ENCODE results near the gene EFCAB6. TPM values are rescaled to one million over a fixed set of nuclear protein-coding genes. Genes with fewer than 3 reads are reported as not detected.
"Not testable (repeated sequence)": the region's sequence is repeated elsewhere in the genome, so short reads cannot be mapped to it uniquely, and the experiment has no call there.

Gene EFCAB6
- total RNA-seq, 1 experiment from 2014 or later: 0.54 TPM

DNA sequence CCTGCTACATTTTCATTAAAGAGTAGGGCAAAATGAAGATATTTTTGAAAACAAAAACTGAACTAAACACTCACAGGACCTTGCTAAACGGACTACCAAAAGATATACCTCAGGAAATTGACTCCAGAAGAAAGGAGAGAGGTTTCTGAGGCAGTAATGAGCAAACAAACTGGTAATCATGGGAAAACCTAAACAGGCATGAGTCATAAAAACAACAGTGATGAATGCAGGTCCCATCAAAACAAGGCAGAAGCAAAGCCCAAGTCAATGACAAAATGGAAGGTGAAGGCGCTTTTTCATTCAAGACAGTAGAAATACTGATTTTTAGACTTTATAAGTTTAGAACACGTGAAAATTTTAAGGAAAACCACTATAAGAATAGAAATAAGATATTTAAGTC lies 104.5 kb downstream of the EFCAB6 start:
- DNase-seq (ENCODE audit: low read depth): peak; percentile 1

DNA sequence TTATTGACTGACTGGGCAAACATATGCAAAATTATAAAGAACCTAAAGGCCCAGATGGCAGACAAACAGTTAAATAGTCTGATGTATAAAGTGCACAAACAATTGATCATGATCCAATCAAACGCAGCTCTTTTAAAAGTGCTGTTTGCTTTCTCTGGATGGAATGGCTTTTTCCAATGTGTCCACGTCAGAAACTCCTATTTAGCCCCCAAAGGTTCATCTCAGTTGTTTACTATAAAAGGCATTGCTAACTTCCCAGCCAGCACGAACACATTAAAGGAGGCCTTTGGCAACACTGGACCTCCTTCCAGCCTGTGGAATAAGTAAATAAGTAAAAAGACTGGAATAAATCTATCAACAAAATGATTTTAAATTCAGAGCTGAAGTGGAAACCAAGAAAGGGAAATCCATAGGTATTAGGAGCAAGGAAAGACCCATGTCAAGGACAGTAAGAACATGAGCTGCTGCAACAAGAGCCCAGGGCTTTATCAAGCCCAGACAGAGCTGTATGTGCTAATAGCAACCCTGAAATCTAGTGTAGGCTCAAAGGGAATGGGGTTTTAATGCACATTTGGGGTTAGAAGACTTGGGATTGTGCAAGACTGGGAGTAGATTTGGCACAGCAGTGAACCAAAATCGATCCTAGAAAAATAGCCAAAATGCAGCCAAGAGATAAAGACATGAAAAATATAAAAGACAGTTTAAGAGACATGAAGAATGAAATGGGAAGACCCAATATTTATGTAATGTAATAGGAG lies 105.4 kb downstream of the EFCAB6 start:
- DNase-seq (ENCODE audit: low read depth): no peak

DNA sequence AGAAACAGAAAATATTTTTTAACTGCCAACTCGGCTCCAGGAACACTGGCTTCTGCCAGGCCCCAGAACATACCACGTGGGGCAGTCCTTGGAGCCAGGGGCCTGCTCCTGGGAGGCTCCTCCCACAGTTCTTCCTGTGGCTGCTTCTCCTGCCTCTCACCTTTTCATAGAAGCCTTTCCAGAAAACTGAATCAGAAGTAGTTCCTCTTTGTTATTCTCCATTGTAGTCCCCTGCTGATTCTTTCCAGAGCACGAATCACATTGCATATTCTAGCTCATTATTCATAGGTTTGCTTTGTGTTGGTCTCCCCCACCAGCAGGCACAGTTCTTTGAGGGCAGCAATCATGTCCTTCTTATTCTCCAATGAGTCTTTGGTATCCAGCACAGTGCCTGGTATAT lies 106.0 kb downstream of the EFCAB6 start:
- DNase-seq (ENCODE audit: low read depth): no peak

GRCh38 chr22:43704051-43704450 lies 108.1 kb downstream of the EFCAB6 start:
- no peak for DNase-seq (ENCODE audit: low read depth)

DNA sequence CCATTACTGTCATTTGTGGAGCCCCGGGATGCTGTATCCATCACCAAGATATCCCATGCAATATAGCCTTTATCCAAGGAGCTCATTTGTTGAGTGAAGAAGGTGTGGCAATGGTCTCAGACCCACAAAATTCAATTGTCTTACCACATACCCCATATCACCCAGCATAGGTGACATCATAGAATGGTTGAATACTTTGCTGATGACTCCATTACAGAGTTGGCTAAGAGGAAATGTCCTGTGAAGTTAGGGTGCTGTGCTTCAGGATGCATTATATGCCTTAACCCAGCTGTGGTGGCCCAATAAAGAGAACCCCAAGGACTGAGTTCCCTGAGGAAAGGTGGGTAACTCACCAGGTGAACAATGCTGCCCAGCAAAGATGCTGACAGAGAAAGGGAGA lies 113.7 kb downstream of the EFCAB6 start:
- no peak for DNase-seq (ENCODE audit: low read depth)

- no peak for DNase-seq (ENCODE audit: low read depth)
Observed at GRCh38 chr22:43697894-43698293, 114.2 kb downstream of the EFCAB6 start.

- DNase-seq (ENCODE audit: low read depth): no peak
Observed at GRCh38 chr22:43693249-43693648, 118.9 kb downstream of the EFCAB6 start.

GRCh38 chr22:43689356-43689755 lies 122.7 kb downstream of the EFCAB6 start:
- DNase-seq (ENCODE audit: low read depth): no peak

DNA sequence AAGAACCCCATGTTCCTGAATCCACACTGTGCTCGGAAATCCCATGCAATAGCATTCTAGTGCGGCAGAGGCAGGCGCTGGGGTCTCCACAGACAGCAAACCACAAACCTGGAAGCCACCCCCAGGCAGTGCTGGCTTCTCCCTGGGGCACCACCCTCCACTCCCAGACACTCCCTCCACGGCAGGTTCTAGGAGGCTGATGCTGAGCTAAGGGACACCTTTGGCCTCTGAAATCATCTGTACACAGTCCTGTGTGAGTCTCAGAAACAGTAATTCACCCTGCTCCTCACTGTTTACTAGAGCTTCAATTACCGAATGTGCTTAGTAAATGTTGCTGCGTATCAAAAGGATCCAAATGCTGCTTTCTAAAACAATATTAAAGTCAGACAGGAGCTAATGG lies 129.3 kb downstream of the EFCAB6 start:
- no peak for DNase-seq (ENCODE audit: low read depth)

DNA sequence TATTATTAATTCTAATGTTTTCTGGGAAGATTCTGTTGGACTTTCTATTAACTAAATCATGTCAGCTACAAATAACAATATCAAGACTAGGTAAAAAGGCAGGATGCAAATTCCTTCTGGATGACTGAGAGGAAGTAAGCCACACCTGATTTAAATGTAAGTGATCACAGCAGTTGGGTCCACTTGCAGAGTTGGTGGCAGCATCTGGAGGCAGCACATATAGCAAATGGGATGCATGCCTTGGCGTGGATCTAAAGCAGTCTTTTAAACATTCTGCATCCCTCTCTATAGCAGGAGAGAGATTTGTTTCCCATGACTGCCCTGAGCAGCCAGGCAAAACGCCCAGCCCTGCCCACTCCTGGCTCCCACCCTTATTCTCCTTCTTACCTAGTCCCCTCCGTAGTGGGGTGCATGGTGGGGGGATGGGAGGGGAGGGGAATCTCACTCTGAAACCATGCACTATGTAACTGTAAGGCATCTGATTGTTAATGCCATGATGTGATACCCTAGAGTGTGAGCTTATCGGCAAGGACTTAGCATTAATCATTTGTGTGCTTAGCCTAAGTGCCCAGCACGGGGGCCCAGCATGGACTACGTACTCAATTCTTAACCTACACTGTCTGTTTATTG lies 130.3 kb downstream of the EFCAB6 start:
- no peak for DNase-seq (ENCODE audit: low read depth)

DNA sequence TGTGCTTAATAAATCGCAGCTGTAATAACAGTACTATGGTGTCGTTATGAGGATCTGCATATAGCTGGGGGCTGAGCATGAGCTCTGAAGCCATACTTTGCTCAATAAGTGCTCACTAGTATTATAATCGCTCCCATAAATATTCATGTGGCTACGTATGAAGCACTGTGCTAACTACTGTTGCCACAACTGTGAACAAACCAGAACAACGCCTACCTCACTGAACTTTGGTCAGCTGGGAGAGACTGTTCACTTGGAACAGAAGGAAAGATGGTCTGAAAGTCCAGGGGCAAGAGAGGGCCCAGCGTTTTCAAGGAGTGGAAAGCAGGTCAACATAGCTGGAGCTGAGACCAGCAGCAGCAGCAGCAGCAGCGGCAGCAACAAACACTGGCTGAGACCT lies 141.6 kb downstream of the EFCAB6 start:
- no peak for DNase-seq (ENCODE audit: low read depth)

DNA sequence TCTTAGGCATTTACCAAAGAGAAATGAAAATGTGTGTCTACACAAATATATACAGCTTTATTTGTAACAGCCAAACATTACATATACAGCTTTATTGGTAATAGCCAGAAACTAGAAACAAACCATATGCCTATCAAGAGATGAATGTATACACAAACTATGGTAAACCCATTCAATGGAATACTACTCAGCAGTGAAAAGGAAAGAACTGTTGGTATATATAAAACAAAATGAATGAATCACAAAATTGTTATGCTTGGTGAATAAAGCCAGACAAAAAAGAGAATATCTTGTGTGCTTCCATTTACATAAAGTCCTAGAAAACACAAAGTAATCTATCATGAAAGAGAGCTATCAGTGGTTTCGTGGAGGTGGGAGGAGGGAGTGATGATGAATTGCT lies 142.9 kb downstream of the EFCAB6 start:
- no peak for DNase-seq (ENCODE audit: low read depth)

DNA sequence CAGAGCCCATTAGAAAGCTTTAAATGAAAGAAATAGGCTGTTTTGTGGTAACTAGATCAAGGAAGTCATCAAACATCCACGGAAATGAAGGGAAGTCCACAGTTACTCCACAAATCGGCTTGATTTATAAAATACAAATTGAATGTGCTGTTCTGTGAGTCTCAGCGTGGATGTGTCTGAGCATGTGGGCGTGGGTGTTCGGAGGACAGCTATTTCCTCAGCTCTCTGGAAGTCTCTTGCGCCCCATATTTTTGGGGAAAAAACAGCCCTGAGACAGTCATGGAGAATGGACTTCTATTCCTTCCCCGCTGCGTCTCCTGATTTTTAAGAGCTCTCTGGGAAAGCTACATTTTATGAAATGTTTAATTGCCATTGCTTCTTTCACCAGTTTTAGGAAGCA lies 144.4 kb downstream of the EFCAB6 start:
- DNase-seq (ENCODE audit: low read depth): no peak

DNA sequence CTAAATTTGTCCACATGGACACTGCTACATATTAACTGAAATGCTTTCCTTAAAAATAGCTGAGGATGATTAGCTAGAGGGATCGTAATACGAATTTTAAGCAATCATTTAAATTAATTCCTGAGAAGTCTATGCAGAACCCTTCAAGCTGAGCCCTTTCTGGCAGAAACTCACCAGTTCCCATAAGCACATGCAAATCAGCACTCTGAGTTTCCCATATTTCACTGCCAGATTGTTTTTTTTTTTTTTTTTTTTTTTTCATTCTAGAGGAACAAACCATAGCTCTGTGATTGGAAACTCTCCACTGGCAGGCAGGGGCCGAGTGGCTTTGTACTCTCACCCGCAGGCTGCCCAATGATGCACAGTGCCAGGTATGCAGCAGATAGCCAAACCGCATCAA lies 145.6 kb downstream of the EFCAB6 start:
- DNase-seq (ENCODE audit: low read depth): no peak

DNA sequence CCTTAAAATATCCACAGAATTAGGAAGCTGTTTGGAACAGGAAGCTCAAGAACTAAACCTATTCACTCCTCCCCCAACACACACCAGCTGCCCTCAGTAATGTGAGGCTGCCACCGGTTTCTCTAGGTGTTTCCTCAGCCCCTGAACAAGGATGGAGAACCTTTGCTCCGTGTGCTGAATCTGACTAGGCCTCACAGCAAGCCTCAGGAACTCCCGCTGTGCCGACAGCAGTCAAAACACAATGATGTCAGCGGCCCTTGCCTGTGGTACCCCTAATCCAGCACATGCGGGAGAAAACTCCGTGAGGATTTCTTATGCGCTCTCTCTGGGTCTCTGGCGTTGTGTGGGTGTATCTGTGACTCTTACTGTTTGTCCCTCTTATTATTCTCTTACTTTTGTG lies 153.3 kb downstream of the EFCAB6 start:
- DNase-seq (ENCODE audit: low read depth): no peak

GRCh38 chr22:43656581-43656980 lies 155.5 kb downstream of the EFCAB6 start:
- DNase-seq (ENCODE audit: low read depth): not testable (repeated sequence)

DNA sequence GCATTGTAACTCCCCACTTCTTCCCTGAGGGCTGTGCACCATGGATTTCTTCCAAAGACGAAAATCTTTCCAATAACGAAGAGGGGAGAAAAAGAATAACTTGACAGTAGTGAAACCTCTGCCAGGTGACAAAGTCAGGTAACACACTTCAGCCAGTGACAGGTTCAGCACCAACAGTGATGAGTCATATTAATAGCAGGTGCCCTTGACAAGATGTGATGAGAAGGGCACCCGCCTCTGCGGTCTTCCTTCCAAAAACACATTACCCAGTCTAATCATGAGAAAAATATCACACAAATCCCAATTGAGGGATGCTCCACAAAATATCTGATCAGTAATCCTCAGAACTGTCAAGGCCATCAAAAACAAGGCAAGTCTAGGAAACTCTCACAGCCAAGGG lies 157.8 kb downstream of the EFCAB6 start:
- no peak for DNase-seq (ENCODE audit: low read depth)

DNA sequence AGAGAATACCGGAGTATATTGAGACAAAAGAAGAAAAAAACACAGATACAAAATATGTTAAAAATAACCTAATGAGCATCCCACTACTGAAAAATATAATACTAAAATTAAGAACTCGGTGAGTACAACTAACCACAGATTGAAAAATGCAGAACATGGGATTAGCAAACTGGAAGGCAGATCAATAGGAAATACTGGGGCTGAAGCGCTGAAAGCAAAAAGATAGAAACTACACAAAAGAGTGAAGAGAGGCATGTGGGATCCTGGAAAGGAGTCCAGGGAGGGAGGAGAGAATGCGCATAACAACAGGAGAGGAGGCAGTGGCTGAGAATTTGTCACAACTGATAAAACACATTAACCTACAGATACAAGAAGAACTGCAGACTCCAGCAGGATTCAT lies 159.3 kb downstream of the EFCAB6 start:
- DNase-seq (ENCODE audit: low read depth): no peak

DNA sequence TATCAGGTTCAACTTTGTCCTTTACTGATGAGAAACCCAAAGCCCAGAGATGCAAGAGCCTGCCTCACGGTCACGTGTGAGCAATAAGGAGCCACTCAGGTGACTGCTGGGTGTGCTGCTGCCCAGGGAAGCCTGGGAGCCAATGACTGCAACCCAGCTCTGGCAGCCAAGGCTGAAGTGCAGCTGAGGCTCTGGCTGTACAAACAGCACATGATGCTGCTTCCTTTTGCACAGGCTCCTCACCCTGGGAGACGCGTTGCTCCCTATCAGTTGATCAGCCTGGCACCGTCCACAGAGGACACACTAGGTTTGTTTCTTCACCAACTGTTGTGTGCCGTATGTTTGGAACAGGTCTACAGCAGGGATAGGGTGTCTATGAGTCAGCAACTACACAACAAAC lies 168.7 kb downstream of the EFCAB6 start:
- no peak for DNase-seq (ENCODE audit: low read depth)

- DNase-seq (ENCODE audit: low read depth): no peak
Observed at GRCh38 chr22:43642319-43643206, 169.5 kb downstream of the EFCAB6 start.

- DNase-seq (ENCODE audit: low read depth): no peak
Observed at GRCh38 chr22:43639228-43639948, 172.7 kb downstream of the EFCAB6 start.

Measured in M059J (cell line).